HG02970 (cell line): ENCODE measurements around the gene RPTOR.

ENCODE experiments used
- ATAC-seq: cut with Tn5 transposase; IDR thresholded peaks from one replicate; pipeline ENCODE4 v1.9.1; 2021; ENCODE audit warnings: mild to moderate bottlenecking, moderate library complexity, moderate number of reproducible peaks; ENCODE audit not compliant: unreplicated experiment, low FRiP score

Gene RPTOR

DNA sequence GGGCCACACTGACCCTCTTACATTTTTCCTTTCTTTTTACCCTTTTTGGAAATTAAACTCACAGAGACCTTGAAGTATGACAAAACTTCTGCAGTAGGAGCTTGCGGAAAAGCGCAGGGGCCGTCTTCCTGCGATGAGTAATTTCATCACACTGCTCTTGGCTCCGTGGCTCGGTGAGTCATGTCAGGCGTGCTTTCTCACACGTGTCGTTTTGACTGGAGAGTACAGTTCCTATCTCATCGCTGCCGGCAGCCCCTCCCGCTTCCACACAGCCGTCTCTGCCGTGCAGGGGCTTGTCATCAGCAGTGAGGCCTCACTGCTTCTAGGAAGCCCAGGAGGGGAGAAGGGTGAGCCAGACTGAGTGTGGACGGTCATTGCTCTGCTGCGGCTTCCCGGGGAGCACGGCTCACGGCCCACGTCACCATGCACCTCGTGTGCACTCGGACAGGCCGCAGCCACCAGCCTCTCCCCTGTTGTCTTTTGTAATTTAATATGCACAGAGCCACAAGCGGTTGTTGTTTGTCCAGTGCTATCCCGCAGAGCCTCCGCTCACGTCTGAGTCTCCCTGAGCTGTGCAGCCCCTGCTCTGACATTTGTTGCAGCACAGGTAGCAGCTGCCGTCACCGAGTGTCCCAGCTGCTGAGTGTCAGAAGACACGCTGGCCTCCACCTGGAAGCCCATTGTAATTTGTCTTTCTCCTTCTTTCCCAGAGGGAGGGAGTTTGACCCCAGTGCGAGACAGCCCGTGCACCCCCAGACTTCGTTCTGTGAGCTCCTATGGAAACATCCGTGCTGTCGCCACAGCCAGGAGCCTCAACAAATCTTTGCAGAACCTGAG, 347.6 kb downstream of the RPTOR start:
- ATAC-seq = no peak

DNA sequence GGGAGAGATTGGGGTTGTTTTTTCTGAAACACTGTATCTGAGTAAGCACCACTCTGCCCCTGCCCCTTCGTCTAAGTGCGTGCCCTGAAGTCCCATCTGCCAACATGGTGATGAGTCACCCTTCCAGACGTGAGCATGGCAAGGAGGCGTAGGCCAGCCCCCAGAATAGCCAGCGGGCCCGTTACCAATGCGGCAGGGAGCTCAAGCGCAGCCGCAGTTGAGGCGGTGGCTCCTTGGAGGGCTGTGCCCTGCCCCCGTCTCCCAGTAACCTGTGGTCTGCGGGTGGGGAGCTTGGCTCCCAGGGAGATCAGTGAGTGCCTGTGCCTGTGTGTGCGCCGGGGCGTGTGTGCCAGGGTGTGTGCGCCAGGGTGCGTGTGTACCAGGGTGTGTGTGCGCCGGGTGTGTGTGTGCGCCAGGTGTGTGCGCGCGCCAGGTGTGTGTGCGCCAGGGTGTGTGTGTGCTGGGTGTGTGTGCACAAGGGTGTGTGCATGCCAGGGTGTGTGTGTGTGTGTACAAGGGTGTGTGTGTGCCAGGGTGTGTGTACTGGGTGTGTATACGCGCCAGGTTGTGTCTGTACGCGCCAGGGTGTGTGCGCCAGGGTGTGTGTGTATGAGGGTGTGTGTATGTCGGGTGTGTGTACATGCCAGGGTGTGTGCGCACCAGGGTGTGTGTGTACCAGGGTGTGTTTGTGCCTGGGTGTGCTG, 348.4 kb downstream of the RPTOR start:
- no peak for ATAC-seq

DNA sequence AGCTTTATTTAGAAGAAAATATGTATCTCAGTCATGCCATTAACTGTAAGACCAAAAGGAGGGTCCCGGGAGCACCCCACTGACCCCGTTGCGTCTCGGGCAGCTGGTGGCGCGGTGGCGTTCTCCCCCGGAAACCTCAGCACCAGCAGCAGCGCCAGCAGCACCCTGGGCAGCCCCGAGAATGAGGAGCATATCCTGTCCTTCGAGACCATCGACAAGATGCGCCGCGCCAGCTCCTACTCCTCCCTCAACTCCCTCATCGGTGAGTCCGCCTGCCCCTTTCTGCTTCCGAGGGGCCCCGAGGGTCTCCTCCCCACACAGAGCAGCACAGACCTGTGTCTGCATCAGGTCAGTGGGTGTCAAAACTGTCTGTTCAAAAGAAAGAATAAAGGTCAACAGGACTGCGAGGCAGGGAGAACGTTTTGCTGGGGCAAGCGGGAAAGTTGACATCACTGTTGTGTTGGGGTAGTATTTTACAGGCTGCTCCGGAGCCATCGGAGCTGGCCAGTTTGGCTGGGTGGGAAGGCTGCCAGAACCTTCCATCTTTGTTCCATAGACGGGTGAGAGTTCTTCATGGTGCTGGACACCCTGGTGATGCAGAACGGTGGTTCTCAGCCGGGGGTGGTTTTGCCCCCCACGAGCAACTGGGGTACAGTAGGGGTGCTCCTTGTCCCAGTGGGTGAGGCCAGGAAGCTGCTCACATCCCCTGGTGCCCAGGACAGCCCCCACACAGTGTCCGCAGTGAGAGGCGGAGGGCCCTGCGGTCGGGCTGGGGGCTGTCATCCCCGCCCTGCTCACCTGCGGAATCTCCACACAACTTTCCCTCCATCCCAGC, 349.2 kb downstream of the RPTOR start:
- ATAC-seq = no peak

DNA sequence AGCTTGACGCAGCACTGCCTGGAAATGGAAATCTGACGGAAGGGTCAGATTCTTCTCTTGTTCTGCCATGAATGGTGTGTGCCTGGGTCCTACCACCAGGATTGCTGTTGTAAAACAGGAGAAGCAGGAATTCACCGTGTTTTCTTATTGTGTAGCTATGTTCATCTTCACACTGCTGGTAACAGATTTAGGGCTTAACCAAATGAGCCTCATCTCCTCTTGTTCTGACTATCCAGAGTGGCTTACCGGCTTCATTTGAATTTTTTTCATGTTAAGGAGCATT, 349.7 kb downstream of the RPTOR start:
- ATAC-seq = no peak

DNA sequence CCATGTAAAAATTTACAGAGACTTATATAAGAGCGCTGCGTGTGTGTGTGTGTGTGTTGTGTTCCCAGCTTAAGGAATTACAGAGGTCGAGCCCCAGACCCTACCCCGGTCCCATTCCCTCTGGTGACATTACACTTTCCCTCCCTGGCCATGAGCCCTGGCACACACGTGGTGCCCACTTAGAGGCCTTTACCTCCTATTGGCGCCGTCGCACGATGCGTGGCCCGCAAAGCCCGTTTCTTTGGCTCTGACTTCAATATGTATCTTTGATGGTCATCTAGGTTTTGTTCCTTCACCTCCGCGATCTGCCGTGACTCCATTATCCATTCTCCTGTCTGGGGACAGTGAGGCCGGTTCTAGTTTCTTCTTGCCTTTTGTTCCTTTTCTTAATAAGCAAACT, 350.1 kb downstream of the RPTOR start:
- ATAC-seq = no peak

DNA sequence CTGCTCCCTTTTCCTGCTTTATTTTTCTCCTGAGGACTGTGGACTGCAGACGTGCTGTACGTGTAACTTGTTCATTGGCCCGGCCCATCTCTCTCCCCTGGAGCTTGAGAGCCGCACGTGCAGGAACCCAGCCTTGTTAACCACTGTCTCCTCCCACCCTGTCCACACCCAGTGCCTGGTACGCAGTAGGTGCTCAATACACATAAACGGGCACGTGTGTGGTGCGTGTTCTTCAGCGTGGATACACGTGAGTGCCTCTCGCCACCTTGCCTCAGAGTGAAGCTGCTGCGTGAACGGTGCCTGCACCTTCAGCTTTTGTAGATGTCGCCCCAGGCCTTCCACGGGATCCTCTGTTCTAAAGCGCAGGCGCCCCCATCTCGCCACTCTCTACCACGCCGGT, 350.7 kb downstream of the RPTOR start:
- no peak for ATAC-seq

DNA sequence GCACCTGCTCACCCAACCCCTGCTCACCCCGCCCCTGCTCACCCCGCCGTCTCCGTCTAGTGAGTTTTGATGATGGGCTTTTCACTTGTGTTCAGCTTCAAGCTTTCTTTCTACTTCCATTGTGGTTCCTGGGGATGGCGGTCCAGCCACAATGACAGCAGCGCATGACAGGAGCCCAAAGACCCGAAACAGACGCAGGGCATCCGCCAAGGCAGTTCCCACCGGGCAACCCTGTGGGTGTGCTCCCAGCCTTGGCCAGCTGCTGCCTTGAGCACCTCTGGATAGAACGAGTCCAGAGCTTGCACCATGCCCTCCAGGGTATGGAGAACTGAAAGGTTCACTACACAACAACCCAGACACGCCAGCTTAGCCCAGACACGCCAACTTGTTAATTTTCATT, 354.1 kb downstream of the RPTOR start:
- no peak for ATAC-seq

DNA sequence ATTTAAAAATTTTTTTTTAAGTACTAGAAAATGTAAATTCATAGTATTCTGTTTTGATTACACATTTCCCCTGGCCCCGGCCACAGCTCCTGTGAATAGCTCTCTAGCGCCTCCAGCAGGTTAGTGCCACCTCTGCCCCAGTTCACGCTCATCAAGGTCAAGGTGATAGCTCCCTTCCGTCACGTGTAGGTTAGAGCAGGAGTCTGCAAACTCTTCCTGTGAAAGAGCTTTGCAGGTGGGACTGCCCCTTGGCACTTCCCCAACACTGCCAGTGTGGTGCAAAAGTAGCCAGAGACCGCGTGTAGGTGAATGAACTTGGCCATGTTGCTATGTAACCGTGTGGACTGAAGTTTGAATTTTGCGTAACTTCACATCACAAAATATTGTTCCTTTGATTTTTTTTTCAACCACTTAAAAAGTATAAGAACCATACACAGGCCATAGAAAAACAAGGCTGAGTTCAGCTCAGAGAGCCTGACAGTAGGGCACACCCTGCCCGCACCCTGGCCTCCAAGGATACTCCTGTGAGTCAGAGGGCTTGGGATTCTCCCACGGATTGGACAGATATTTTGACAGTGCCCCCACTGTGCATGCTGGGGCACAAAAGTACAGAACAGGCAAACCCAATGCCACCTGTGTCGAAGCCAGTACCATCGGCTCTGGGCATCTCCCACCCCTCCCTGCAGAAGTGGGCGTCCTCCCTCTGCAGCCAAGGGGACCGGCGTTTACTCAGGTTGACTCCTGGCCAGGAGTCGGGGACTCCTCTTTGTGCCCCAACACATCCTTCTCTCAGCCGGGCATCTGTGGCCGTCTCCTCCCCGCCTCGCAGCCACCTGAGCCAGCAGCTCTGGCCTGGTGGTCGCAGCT, 355.0 kb downstream of the RPTOR start:
- no peak for ATAC-seq

DNA sequence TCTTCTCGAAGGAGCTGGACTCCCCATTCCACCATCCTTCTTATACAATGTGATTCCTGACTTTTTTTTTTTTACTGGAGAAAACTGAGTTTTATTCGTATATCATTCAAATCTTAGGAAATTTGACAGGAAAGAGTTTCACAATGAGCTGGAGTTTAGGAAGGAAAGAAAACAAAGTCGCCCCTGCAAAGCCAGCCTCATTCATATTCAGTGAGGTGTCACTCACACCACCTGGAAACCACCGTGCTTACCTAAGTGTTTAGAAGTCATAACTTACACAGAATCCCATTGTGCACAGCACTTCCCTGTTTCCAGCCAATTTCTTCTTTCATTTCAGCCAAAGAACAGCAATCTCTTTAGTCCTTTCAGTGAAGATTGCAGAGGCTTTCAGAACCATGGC, 356.7 kb downstream of the RPTOR start:
- no peak for ATAC-seq

DNA sequence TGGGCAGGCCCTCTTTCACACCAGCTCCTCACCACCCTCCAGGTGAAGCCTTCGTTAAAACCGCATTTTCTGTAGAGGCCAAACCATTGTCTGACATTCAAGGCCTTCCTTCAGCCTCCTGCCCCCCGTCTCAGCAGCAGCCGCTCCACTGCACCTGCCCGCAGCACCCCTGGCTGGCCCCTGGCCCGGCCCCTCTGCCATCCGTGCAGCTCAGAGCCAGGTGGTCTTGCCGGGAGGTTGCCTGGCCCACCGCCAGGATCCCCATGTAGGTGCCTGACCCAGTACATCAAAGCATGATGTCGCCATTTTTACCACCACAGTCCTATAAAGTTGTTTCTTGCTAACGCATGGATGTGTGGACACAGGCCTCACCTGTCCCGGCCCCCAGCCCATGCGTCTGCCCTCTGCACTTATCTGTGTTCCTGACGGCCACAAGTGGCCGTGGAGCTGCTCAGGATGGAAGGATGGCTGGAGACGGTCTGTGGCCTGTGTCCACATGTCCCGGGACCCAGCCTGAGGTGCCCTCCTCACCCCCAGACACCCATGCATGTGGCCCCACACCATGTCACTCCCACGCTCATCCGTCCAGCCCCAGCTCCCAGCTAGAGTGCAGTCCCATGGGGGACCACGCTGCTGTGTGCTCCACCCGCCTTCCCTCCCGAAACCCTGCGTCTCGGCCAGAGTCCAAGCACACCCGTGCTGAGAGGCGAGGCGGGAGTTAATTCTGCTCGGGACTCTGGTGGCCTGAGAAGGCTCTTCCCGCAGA, 357.7 kb downstream of the RPTOR start:
- no peak for ATAC-seq

DNA sequence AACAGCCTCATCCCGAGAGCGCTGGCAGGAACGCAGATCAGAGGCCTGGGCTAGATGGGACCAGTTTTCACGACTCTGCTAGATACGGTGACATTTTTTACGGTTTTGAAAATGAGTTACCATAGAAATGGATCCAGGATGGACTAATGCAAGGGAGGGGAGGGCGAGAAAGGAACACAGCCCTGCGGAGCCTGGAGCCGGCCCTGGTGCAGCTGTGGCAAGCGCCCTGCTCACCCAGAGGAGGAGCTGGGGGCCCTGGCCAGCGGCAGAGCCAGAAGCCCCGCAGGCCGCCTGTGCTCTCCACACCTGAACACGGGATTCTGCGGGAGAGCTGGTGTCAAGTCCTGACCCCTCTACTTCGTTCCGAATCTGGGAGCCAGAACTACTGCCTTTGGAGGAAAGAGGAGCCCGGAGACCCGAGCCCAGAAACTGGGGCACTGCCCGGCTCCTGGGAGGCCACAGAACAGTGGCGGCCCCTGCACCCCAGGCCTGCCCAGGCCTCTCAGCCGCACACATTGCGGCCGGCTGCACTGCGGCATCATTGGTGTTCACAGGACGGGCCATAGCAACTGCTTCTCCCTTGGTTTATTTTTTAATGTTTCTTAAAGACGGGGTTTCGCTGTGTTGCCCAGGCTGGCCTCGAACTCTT, 358.4 kb downstream of the RPTOR start:
- no peak for ATAC-seq

DNA sequence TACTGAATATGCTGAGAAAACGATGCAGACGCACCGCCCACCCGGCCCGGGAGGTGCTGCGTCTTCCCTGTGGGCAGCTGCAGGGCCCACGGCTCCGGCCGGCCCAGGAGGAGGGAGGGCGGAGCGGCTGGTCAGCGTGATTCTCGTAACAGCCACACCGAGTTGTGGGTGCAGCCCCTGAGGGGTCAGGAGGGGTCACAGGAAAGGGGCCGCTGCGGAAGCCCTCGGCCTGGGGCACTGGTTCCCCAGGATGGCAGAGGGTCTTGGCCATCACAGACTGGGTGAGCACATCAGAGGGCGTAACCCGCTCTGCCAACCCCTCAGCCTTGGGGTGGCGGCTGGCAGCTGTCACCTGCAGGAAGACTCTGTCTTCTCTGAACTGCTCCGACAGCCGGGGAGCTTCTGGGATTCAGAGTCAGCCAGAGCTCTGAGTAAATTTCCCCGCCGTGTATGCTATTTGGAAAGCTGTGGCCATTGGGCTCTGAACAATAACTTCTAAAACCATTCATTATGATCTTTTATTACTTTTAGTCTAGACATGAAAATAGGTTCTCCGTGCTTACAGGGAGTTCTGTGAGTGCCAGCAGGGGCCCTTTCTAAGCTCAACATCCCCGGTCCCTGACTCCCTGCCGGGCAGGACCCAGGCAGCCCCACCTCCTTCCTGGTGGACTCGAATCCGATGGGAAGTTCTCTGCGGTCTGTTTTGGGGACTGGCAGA, 359.6 kb downstream of the RPTOR start:
- ATAC-seq = no peak

DNA sequence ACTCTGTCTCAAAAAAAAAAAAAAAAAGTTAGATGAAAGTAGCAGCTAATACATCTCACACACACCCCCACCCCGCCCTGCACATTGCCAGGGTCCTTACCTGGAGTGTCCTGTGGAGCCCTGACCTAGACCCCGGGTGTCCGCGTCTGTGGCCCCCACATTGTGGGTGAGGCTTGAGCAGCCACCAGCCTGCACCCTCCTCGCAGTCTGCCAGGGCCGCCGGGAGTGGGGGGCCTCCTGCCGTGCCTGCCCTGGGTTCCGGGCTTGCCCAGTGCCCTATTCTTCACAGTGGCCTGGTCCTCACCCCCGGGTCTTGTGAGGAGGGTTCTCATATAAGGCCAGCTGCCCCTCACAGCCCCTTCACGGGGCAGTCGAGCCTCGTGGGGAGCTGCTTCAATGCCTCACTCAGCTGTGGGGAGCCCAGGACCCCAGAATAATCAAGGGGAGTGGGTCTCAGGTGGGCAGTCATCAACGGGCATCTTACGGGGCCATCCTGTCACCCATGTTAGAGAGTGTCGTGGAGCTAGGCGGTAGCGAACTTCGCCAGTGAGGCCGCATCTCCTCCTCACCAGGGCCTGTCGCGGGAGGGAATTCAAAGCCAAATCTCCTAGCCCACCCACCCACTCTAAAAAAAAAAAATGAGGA, 361.1 kb downstream of the RPTOR start:
- no peak for ATAC-seq

DNA sequence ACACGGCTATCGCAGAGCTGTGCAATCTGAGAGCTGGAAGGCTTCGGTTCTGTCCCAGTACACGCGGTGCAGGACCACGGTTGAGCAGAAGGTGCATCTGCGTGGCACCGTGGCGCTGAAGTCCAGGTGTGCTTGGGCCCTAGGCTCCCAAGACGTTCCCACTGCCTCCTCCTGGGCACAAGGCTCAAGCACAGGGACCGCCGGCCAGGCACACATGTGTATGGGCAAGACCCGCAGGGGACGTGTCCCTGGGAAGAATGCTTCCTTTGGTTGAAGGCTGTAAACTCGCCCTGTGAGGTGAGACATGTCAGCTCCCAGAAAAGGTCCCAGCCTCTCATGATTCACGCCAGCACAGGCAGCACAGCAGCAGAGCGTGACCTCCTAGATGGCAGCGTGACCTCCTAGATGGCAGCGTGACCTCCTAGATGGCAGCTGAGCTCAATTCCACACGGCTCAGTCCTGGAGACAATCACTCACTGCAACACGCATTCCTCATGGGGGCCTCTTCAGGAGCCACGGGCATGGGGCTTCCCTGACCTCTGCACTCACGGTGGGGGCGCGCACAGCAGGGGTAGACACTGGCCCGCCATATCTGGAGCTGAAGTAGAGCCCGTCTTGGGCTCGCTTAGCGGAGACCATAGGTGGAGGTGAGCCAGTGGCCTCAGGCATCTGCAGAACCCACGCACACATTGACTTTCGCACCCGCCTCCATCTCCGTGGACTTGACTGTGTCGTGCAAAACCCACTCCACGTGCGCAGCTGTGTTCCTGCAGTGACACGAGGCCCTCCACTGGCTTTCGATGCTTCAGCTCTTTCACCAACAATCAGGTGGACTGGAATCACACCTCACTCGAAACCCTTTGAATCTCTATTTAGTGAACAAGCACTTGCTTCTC, 362.0 kb downstream of the RPTOR start:
- ATAC-seq = no peak

DNA sequence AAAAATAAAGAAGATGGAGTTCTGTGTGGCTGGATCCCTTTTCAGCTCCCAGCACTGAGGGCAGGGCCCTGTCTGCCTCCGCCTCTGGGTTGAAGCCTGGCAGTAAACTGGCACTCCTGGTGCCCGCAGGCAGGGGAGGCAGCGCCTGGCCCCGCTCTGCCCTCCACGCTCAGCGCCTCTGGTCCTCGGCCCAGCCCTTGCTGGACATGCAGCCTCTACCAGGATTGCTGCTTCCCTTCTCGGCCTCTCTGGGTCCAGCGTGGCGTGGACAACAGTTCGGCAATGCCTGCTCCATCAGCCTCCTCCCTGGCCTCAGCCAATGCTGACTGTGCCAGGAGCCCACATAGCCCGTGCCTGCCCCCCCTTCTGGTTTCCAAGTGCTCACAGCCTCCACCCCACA, 362.6 kb downstream of the RPTOR start:
- no peak for ATAC-seq

DNA sequence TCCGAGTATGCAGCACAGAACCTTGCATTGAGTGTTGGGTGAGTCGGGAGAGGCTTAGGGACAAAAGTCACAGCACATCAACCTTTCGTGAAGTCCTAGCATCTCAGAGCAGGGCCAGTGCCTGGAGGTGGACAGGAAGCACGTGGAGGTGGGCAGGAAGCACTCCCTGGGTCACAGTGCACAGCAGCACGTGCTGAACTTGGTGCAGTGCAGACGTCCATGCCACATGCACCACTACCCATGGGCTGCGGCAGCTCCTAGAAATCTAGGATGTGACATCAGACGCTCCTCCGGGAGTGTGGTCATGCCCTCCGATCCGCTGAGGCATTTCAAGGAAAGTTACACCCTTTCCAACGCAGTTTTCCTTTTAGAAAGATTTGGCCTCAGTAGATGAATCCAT, 363.6 kb downstream of the RPTOR start:
- ATAC-seq = no peak

DNA sequence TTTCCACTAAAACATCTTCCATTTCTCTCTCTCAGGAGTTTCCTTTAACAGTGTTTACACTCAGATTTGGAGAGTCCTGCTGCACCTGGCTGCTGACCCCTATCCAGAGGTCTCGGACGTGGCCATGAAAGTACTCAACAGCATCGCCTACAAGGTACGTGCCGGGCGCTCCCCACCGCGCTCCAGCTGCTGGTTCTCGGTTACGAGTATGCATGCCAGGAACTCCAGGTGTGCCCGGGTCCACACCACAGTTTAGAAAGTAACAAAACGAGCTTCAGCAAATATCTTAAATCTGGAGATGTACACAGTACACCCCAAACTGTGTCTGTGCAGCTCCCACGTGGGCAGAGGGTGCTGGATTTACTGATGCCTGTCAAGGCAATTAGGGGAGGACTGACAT, 364.1 kb downstream of the RPTOR start:
- ATAC-seq = no peak
